HG03342 (cell line): ENCODE measurements around the gene SPATA3.
"Not testable (repeated sequence)": the region's sequence is repeated elsewhere in the genome, so short reads cannot be mapped to it uniquely, and the experiment has no call there.

Experiments
- ATAC-seq: cut with Tn5 transposase; IDR thresholded peaks from one replicate; pipeline ENCODE4 v1.9.1; 2021; ENCODE audit warnings: mild to moderate bottlenecking, moderate library complexity; ENCODE audit not compliant: unreplicated experiment

SPATA3 gene

DNA sequence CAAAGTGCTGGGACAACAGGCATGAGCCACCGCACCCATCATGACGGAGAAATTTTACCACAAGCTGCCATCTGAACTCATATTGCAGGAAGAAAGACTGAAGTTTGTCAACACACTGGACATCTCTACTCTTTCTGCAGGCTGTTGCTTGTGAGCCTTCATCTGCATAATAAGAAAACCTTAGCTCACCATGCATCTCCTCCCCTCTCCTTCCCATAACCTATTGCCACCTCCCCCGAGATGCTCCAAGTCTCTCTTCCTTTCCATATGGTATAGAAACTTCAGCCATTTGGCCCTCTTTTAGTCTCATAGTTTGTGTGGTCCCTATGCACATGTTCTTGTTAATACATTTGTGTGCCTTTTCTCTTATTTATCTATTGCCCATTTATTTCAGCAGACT lies 22.3 kb downstream of the SPATA3 start:
- no peak for ATAC-seq

DNA sequence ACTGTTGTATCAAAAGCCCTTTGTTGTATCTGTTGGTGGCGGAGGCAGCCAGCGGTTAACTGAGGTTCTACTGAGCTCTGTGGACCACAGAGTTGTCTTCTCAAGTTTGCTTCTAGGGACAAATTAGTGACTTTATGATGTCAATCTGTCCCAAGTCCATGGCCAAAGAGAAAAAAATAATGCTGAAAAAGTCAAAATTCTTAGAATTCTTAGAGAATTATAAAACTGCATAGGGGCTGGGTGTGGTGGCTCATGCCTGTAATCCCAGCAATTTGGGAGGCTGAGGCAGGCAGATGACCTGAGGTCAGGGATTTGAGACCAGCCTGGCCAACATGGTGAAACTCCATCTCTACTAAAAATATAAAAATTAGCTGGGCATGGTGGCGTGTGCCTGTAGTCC lies 29.1 kb downstream of the SPATA3 start:
- not testable (repeated sequence) for ATAC-seq

DNA sequence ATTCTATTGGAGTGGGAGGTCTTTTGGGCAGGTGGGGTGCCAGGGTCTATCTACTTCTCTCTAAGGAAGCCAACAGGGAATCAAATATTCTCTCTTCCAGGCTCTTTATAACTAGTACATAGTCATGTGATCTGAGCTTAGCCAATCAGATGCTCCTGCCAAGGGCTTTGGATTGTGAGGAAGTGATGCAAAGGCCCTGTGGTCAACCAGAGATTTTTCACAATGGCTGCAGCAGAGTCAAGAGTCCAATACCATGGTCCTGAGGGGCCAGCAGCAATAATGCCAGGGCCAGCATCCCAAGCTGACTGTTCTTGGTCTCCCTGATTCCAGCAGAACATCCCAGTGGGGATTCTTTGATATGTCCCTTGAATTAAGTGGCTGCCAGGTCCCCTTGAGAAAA lies 33.0 kb downstream of the SPATA3 start:
- ATAC-seq = no peak

DNA sequence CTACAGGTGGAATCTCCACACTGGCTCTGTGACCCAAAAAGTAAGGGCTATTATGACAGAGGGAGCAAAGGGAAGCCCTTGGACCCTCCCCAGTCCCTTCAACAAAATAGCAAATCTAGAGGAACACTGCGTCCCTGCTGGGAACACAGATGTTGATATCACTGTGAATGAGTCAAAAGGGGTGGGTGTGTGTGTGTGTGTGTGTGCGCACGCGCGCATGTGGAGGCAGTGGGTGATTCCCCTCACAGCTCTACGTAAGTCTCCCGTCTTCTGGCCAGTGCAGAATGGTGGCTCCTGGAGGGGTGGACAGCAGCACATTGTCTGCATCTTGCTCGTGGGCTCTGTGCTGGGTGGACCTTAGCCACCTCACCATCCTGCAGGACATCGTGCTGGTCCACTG lies 33.6 kb downstream of the SPATA3 start:
- ATAC-seq = no peak

DNA sequence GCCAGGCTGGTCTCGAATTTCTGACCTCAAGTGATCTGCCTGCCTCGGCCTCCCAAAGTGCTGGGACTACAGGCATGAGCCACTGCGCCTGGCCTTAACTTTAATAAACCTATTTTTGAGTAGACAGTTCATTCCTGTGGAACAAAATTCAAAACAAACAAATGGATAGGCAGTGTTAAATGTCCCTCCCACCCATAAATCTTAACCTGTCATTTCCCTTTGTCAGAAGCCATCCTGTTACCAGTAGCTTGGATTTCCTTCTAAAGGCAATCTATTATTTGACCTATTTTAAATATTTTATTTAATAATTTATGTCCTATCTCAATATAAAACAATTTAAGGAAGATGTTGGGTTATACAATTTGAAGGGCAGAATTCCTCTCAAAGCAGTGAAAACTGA lies 34.8 kb downstream of the SPATA3 start:
- no peak for ATAC-seq

DNA sequence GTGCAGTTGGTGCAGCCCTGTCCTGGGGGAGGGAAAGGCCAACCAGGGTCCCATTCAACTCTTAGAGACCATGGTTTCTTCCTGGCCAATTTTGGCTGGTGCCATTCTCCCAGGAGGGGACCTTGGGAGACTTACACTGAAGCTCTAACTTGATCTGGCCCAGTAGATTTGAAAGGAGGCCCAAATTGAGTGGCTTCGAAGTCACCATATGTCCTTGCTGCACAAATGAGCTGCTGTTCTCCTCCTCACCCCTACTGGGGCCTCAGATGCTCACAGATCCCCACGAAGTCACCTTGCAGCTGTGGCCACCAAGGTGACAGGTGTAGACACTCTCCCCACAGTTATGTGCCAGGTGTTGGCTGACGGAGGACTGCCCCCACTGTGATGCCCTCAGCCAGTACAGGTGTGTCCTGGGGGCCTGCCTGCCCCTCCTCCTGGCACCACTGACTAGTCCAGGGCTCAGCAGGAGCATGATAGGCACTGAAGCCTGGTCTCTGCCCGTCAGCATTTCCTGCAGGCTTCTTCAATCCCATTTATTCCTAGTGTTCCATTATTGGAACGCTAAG lies 36.7 kb downstream of the SPATA3 start:
- no peak for ATAC-seq

DNA sequence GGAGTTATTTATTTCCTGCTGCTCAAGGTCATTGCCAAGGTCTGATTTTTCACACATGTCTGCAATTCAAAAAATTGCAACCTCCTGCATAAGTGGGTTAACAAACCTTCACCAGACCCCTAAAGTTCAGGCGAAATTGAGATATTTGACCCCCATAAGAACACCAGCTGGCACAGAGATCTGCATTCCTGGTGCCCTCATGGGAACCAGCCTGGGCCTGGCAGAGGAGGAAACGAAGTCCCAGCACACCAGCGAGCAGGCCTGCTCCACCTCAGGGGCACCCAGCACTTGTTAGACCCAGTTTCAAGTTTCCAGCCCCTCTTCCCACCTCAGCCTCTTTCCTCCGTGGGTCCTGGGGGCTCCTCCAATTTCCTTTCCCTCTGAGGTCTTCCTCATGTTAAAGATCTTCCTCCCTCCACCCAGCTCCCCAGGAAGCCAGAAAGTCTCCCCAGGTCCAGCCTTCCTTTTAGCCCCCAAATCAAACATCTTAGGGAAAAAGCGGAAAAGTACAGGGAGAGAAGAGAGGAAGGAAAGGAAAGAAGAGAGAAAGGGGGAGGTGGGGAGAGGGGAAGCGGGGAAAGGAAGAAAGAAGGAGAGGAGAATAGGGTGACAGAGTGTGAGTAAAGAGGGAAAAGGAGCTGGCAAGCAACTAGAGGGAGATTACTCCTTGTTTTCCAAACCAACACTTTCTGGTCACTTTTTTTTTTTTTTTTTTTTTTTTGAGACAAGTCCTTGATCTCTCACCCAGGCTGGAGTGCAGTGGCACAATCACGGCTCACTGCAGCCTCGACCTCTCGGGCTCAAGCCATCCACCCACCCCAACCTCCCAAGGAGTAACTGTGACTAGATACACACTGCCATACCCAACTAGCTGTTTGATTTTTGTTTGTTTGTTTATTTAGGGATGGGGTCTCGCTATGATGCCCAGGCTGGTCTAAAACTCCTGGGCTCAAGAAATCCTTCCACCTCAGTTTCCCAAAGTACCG lies 37.5 kb downstream of the SPATA3 start:
- no peak for ATAC-seq

DNA sequence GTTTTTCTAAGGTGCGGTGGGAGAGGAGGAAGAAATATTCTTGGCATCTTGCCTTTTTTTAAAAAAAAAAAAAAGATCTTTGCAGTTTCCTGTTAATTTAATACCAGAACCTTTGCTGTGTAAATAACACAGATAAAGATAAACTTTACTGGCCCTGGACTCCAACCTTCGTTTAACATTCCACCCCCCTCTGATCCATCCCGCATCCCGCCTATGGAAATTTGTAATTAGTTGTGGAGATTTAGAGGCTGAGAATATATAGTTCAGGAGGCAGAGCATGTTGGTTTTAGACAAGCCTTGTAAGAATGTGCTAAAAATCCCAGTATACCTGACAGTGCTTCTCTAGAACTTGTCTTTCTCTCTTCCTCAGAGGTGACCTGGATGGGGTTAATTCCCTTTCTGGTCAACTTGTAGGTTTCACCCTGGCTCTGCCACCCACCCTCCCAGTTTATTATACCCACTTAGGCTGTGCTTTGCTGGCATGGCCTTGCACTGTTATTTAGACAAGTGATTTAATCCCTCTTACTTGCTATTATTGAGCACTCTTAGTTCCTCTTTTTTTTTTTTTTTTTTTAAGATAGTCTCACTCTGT lies 38.5 kb downstream of the SPATA3 start:
- no peak for ATAC-seq

DNA sequence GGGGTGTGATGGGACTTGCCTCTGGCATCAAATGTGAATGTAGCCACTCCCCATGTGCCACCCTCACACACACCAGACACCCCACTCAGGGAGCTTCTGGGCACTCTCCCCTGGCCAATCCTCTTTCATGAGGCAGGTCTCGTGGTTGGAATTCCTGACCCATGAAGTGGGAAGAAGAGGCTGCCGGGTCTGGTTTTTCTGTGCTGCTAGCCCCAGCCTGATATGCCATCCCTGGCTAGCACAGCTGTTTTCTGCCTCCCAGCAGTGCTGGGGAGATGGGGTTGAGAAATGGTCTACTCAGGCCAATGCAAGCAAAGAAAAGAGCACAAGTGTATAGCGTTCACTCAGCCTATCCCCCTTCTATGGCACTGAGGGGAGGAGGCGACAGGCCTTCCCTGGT lies 40.2 kb downstream of the SPATA3 start:
- ATAC-seq = no peak

DNA sequence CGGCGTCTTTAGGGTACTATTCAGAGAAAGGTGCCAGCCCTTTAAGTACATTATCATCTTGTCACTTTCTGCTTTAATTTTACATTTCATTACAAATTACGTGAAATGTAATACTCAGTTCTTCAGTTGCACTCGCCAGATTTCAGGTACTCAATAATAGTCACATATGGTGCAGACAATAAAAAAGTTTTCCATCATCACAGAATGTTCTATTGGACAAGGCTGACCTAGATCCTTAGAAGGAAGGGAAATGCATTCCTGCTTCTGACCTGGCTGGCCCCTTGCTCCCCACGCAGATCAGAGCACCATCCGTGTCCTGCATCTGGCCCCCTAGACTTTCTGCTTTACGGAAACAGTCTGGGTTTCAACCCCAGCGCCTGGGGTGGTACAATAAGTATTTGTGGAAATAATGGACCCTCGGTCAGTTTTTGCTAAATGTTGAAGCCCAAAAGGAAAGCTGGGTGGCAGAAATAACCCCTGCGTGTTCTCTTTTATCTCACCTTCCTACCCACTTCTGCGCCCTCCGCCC lies 40.7 kb downstream of the SPATA3 start:
- no peak for ATAC-seq

DNA sequence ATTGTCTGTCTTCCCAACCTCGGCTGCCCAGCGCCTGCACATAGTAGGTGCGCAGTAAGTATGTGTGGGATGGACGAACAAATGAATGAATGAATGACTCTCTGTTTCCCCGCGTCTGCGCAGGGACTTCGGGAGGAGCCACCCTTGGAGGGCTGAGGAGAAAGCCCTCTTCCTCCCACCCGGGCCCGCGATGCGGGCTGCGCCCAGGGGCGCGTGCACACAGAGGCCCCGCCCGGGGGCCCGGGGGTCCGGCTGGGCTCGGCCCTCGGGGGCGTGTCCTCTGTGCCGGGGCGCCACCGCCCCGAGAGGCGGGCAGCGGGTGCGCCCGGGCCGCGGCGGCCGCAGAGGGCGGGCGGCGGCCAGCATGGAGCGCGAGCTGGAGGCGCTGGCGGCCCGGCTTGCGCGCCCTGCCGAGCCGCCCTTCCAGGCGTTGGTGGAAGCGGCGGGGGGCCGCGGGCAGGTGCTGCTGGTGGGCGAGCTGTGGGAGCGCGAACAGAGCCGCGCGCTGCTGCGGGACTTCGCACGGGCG lies 41.3 kb downstream of the SPATA3 start, which contains the start of gene C2orf72:
TSS of gene C2orf72 (plus strand) at position 322 of the 529 bp plus-strand sequence. CDS start at position 365, 43 bp downstream.
- ATAC-seq = no peak

DNA sequence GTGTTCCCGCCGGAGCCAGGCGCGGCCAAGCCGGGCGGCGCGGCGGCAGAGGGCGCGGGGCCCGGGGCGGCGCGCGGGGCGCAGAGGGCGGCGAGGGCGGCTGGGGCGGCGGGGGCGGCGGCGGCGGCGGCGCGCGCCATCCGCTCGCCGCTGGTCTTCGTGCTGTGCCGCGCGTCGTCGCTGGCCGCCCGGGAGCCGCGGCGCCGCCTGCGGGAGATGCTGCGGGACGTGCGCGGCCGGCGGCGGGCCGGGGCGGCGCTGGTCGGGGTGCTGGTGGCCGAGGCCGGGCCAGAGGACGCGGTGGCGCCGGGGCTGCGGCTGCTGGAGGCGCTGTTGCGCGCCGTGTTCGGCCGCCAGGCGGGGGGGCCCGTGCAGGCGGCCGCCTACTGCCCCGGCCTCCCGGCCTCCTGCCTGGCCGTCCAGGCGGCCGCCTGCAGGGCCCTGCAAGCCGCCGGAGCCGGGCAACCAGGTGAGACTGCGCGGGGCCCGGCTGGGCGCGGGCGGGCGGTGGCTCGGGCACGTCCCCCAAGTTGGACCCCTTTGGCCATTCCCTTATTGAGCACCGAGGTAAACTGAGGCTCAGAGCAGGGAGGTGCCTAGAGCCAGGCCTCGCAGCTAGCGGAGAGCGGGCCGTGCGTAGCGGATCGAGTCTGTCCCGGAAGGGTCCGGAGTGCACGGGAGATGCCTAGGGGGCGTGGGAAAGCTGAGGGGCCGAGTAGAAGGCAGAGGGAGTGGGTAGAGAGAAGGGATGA lies 42.0 kb downstream of the SPATA3 start:
- no peak for ATAC-seq

DNA sequence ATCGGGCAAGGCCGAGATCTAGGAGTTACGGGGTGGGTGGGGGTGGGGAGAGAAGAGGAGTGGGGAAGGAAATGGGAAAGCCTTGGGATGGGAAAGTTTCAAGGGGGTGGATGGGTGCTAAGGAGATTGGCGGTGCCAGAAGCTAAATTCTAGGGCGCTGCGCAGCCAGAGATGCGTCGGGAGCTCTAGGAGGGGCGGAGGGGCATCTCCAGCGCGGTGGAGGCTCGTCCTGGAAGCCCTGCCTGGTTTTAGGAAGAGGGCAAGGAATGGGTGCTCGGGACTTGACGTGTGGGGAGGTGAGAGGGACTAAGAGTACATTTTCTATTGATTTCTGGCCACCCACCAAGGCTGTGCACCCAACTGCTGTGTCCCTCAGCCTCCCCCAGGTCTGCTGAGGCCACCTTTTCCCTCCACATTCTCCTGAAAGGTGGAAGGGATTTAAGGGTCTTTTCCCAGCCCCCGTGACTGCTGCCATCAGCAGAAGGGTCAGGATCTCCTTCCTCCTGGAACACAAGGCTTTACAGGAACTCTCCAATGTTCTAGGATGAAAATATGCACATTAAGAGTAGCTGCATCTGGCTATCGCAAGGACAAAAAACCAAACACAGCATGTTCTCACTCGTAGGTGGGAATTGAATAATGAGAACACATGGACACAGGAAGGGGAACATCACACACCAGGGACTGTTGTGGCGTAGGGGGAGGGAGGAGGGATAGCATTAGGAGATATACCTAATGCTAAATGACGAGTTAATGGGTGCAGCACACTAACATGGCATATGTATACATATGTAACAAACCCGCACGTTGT lies 42.8 kb downstream of the SPATA3 start:
- ATAC-seq = no peak

DNA sequence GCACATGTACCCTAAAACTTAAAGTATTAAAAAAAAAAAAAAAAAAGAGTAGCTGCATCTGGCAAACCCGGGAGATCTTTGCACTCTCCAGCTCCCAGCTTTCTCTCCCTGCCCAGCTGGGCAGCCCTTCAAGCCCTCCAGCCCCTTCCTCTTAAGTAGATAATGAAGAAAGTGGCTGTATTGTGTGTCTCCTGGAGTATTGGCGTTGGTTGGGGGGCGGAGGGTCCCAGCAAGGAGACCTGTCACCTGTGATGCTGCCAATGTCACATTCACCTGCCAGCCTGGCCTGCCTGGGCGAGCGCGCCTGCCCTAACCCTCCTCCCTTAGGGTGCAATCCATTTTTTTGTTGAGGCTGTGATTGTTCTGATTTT lies 43.4 kb downstream of the SPATA3 start:
- ATAC-seq = no peak

DNA sequence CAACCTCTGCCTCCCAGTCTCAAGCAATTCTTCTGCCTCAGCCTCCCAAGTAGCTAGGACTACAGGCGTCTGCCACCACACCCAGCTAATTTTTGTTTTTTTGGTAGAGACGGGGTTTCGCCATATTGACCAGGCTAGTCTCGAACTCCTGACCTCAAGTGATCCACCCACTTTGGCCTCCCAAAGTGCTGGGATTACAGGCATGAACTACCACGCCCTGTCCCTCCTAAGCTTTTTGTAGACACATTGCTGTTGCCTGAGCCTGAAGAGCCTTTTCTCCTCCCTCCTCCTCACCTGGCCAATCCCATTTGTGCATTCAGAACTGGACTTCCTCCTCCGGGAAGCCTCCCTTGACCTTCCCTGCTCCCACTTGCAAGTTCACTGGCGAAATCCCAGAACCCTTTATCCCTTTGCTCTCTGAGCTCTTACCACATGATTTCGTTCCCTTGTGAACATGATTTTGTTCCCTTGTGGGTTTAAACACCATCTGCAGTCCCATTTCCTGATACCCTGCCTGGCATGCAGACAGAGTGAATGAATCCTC lies 44.0 kb downstream of the SPATA3 start:
- no peak for ATAC-seq

DNA sequence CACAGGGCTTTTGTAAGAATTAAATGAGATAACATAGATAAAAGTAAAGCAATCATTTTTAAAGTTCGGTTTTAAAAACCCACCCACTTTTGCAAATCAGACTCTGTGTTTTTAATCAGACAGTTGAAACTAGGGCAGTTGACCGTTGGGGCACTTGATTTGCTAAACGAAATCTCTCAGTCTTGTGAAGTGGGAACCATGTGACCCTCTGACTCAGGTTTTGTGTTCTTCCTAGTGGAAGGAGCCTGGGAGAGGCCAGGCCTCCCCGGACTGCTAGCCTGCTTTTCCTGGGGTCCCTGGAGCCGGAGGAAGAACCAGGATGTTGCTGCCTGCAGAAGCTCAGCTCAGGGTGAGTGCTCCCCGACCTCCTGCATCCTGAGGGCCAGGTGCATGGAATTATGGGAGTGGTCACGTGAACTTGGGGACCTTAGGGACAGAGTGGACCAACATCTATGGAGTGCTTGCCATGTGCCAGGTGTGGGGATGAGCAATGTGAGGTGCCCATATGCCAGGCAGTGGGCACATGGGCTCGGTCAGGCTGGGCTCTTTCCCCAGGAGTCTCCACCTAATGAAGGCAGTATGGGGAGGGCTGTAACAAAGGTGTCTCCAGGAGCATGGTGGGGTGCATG lies 45.3 kb downstream of the SPATA3 start:
- ATAC-seq = no peak

DNA sequence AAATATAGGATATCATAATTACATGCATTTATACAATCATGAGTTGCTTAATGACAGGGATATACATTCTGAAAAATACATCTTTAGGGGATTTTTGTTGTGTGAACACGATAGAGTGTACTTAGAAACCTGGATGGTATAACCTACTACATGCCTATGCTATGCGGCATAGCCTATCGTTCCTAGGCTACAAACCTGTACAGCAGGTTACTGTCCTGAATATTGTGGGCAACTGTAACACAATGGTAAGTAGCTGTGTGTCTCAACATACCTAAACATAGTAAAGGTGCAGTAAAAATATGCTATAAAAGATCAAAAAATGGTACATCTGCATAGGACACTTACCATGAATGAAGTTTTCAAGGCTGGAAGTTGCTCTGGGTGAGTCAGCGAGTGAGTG lies 47.9 kb downstream of the SPATA3 start:
- no peak for ATAC-seq

DNA sequence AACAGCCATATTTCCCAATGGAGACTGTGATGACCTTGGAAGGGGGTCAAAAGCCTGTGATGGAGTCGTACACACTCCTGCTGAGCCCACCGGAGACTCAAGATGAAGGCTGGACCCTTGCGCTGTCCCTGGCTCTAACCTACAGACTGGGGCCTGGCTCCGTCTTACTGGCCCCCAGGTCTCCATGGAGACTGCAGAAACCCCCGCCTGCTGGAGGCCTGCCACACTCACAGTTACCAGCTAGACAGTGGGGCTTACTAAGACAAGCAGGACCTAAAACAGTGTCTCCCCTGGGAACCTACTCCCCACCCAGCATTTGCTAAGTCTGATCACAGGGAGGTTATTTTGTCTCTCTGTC lies 51.0 kb downstream of the SPATA3 start:
- no peak for ATAC-seq

DNA sequence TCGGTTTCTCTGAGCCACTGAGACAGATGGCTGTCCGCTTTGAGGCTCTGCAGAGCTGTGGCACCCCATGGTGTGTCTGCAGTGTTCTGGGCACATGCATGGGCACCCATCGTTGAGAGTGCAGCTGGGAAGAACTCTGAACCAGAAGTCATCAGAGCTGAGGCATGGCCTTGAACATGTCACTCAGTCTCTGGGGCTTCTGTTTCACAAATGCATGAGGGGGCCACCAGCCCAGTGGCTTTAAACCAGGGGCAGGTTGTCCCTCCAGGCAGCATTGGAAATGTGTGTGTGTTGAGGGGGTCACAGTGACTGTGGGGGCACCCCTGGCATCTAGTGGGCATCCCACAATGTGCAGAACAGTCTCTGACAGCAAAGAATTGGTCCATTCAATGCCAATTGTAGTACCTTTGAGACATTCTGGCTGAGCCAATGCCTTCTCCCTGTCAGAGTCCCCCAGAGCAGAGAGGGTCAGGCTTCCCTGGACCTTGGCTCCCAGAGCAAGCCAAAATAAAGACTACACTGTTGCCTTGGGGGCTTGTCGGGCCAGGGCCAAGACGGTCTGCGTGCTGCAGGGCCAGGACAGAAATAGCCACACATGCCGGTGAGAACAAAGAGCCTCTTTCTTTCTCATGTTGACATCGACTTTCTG lies 51.5 kb downstream of the SPATA3 start:
- ATAC-seq = no peak
